Epithelial cell of proximal tubule (primary cell): ENCODE data around the gene ASCC1. TPM values are rescaled to one million over a fixed set of nuclear protein-coding genes. Genes with fewer than 3 reads are reported as not detected.

Source experiments
- DNase-seq: peaks from one replicate; pipeline ENCODE4 v3.0.0-alpha.2; 2011; ENCODE audit warnings: low read depth
- H3K4me3 ChIP-seq: 2 replicates; pipeline ENCODE4 v1.5.1; 2011; ENCODE audit warnings: low read depth, mild to moderate bottlenecking, low read length
- total RNA-seq: library from RNA; depleted of rRNA; stranded (reverse); fragments of >200 nt; gene quantifications from 2 replicates; pipeline ENCODE4 v1.2.3, GENCODE V29; 2015
- TF ChIP-seq, protein P1 (sequence below): conservative IDR thresholded peaks from 2 replicates; pipeline ENCODE4 v1.5.1; 2012; ENCODE audit warnings: low read depth, mild to moderate bottlenecking, low read length

ASCC1 gene, protein sequence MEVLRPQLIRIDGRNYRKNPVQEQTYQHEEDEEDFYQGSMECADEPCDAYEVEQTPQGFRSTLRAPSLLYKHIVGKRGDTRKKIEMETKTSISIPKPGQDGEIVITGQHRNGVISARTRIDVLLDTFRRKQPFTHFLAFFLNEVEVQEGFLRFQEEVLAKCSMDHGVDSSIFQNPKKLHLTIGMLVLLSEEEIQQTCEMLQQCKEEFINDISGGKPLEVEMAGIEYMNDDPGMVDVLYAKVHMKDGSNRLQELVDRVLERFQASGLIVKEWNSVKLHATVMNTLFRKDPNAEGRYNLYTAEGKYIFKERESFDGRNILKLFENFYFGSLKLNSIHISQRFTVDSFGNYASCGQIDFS
- 21.4 and 39.0 TPM in 2 replicates for total RNA-seq

DNA sequence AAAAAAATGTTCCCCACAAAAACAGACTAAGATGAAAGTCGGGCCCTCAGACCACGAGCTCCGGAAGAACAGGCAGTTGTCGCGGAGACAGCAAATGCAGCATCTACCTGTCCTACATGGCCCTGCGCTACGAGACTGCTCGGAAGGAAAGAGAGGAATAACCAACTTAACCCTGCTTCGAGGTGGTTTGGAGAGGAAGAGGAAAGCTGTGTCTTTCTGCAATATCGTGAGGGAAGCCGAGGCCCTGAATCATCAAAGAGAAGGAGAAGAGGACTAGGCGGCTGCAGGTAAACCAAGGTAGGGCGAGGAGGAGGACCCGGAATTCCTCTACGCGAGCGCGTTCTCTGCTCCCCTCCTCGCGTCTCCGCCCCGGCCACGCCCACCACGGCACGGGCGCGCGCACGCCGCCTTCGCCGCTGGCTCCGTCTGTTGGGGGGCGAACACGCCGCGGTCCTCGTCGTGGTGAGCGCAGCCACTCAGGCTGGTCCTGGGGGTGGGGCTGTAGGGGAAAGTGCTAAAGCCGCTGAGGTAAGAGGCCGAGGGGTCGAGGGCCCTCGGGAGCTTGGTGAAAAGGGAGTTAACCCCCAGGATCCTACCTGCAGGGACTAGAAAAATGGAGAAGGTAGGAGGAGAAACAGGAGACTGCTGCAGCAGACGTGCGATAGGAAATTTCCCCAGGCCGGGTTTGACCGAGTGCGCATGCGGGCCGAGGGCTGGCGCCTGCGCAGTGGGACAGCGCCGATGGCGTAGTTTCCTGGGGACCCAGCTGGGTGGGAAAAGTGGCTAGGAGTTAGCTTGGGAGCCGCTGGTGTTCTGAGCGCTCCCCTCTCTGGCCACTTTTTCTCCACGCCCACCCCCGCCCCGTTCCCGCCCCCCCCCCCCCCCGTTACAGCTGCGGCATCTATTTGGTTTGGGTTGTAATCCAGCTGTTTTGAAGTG, at the start of gene ASCC1, which contains the start of gene ANAPC16:
ASCC1 (minus strand) TSS at position 666 of the 939 bp plus-strand sequence. CDS start 2,978 bp downstream, outside the sequence.
ANAPC16 (plus strand) TSS at position 402 of the 939 bp plus-strand sequence. CDS start 7,903 bp downstream, outside the sequence.
- peak; percentile 39 for DNase-seq
- TF ChIP-seq, protein P1, sequence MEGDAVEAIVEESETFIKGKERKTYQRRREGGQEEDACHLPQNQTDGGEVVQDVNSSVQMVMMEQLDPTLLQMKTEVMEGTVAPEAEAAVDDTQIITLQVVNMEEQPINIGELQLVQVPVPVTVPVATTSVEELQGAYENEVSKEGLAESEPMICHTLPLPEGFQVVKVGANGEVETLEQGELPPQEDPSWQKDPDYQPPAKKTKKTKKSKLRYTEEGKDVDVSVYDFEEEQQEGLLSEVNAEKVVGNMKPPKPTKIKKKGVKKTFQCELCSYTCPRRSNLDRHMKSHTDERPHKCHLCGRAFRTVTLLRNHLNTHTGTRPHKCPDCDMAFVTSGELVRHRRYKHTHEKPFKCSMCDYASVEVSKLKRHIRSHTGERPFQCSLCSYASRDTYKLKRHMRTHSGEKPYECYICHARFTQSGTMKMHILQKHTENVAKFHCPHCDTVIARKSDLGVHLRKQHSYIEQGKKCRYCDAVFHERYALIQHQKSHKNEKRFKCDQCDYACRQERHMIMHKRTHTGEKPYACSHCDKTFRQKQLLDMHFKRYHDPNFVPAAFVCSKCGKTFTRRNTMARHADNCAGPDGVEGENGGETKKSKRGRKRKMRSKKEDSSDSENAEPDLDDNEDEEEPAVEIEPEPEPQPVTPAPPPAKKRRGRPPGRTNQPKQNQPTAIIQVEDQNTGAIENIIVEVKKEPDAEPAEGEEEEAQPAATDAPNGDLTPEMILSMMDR: no peak
- peak within 1 kb of the TSS; percentile 85 for H3K4me3 ChIP-seq

DNA sequence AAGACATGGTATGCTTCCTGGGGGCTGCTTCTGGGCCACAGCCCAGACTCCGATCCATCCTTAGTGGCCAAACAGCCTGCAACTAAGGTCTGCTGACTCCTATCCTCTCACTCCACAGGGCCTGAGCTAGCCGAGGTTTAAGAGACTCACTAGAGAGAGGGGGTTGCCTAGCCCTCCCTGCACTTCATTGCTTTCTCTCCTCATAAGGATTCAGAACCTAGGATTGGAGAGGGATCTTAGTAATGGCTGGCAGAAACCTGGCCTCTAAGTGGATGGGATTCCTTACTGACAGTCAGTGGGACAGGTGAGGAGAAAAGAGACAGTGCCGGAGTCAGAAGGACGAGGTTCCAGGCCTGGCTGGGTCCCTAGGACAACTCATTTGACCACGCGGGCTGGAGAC, 49.4 kb upstream of the ASCC1 start:
- TF ChIP-seq, protein P1: no peak
- no peak for DNase-seq
- H3K4me3 ChIP-seq: no peak overlapping the region

DNA sequence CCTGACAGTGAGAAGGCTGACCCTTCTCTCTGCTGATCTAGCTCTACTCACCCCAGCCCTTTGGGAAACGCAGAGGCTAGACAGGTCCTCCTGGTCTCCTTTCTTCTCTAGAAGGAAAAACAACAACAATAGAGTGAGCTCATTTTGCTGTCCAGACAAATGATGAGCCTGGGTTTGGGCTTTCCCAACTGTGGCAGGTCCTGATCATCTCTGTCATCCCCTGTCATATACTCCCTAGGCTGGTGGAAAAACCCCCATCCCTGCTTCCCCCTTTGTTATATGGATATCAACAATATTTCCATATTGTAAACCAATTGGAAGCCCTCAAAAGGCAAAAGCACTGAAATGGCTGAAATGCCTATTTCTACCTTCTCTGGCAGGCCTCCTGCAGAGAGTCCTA, 48.5 kb upstream of the ASCC1 start:
- H3K4me3 ChIP-seq: no peak overlapping the region
- no peak for DNase-seq
- TF ChIP-seq, protein P1: no peak

DNA sequence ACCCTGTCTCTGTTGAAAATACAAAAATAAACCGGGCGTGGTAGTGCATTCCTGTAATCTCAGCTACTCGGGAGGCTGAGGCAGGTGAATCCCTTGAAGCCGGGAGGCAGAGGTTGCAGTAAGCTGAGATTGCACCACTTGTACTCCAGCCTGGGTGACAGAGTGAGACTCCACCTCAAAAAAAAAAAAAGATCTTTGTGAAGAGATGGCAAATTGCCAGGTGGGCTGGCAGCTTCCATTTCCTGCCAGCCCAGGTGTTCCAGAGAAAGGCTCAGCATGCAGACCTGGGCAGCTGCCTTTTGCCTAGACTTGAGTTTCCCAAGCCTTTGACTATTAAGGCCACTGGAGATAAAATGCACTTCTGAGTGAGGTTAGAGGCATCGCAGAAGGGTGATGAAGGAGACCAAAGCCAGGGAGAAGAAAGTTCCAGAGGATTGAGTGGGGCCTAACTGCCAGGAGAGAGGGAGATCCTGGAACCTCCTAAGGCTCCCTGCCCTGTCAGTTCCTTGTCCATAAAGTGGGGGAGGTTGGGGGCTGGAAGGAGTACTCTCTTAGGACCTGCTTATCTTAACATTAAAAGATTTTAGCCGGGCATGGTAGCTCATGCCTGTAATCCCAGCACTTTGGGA, 47.7 kb upstream of the ASCC1 start:
- DNase-seq: no peak
- H3K4me3 ChIP-seq: no peak overlapping the region
- TF ChIP-seq, protein P1: no peak

DNA sequence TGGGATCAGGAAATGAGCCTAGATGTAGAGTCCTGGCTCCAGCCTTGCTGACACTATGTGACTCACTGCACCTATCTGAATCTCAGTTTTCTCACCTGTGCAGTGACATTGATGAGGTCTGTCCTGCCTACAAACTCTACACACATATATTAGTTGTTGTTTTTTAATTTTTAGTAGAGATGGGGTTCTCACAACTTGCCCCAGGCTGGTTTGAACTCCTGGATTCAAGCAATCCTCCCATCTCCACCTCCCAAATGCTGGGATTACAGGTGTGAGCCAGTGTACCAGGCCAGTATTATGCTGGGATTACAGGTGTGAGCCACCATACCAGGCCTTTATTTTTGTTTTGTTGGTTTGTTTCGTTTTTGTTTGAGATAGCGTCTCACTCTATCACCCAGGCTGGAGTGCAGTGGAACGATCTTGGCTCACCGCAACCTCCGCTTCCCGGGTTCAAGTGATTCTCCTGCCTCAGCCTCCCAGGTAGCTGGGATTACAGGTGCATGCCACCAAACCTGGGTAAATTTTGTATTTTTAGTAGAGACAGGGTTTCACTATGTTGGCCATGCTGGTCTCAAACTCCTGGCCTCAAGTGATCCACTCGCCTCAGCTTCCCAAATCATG, 45.8 kb upstream of the ASCC1 start:
- H3K4me3 ChIP-seq: no peak overlapping the region
- DNase-seq: no peak
- TF ChIP-seq, protein P1: no peak
